ENCODE data around the gene SFRP2.

The SFRP2 gene

DNA sequence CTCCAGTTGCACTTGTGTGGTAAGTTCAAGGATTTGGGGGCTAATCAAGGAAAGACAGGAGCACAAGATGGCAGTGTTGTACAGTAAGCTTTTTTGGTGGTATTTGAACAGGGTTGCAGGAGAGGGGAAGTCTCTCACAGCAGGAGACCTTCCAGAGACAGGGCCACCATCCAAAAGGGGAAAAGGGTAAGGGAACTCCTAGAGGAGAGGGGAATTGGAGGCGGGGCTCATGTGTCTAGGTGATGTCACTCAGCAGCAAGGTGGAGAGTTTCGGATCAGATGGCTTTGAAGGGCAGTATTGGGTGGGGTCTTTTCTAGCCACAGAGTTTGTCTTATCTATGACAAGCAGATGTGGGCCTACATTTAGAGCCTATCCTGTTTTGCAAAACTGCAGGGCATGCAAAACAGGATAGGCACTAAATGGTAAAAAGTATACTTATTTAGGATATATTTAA is 15.6 kb downstream of the SFRP2 start (continued):
- TF ChIP-seq, protein P1, sequence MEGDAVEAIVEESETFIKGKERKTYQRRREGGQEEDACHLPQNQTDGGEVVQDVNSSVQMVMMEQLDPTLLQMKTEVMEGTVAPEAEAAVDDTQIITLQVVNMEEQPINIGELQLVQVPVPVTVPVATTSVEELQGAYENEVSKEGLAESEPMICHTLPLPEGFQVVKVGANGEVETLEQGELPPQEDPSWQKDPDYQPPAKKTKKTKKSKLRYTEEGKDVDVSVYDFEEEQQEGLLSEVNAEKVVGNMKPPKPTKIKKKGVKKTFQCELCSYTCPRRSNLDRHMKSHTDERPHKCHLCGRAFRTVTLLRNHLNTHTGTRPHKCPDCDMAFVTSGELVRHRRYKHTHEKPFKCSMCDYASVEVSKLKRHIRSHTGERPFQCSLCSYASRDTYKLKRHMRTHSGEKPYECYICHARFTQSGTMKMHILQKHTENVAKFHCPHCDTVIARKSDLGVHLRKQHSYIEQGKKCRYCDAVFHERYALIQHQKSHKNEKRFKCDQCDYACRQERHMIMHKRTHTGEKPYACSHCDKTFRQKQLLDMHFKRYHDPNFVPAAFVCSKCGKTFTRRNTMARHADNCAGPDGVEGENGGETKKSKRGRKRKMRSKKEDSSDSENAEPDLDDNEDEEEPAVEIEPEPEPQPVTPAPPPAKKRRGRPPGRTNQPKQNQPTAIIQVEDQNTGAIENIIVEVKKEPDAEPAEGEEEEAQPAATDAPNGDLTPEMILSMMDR (tag by site-specific recombination; IDR thresholded peaks at IDR 0.05) = peak; percentile 52; the same call in 1 of the 2 replicates
- TF ChIP-seq ZNF394 (tag by site-specific recombination; IDR thresholded peaks at IDR 0.05; ENCODE audit: borderline replicate concordance) = no peak

DNA sequence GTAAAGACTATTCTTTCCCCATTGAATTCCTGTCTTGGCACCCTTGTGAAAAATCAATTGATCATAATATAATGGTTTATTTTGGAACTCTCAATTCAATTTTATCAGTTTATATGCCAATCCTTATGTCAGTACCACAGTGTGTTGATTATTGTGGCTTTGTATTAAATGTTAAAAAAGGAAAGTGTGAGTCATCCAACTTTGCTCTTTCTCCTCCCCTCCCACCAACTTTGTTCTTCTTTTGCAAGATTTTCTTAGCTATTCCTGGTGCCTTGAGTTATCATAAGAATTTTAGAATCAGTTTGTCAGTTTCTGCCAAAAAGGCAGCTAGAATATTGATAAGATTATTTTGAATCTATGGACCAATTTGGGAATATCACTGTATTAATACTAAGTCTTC is 17.8 kb downstream of the SFRP2 start:
- ChIA-PET POLR2A (no interaction called here), CTCF (no interaction called here)

DNA sequence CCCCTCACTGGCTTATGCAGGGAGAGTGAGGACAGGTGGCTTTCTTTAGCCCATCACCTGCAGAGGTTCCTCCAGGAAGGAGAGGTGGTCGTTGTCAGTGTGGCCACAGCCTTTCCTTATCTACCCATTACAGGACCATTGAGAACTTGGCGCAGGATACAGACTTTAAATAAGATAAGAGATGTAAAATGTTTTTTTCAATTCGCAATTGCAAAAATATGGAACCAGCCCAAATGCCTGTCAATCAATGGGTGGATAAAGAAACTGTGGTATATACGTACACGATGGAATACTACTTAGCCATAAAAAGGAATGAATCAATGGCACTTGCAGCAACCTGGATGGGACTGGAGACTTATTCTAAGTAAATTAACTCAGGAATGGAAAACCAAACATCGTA is 22.1 kb downstream of the SFRP2 start:
- Histone ChIP-seq H3K4me1 (ENCODE audit: control insufficient read depth, insufficient read depth, low read length) (no peaks in the 10 kb centered on the region), H3K9me3 (ENCODE audit: control insufficient read depth, insufficient read depth, low read depth, low read length) (no peaks in the 10 kb centered on the region), H3K36me3 (ENCODE audit: control insufficient read depth in 2 of 2, insufficient read depth in 1 of 2, low read length in 2 of 2) (no peaks in the 10 kb centered on the region), H3K4me3 (ENCODE audit: low read depth, low read length) (no peak overlapping the region), H3K27ac (ENCODE audit: extremely low read depth, low read depth, low read length) (no peak overlapping the region)
- ChIA-PET POLR2A (no interaction called here), CTCF (no interaction called here)
- no peak for TF ChIP-seq ZNF211 (tag by site-specific recombination; IDR thresholded peaks at IDR 0.05; ENCODE audit: low read depth)
- no peak for TF ChIP-seq ZNF274 (IDR thresholded peaks at IDR 0.05; ENCODE audit: low read length)
- no peak for TF ChIP-seq ZNF274 (tag by site-specific recombination; IDR thresholded peaks at IDR 0.05; ENCODE audit: borderline replicate concordance)
- TF ChIP-seq ZNF37A (tag by site-specific recombination; IDR thresholded peaks at IDR 0.05) = no peak
- TF ChIP-seq ZNF354C (tag by site-specific recombination; IDR thresholded peaks at IDR 0.05; ENCODE audit: borderline replicate concordance, low read depth) = no peak
- no peak for TF ChIP-seq ZNF768 (tag by site-specific recombination; IDR thresholded peaks at IDR 0.05)
- no peak for TF ChIP-seq ZBTB21 (tag by site-specific recombination; IDR thresholded peaks at IDR 0.05)
- TF ChIP-seq, protein P2, sequence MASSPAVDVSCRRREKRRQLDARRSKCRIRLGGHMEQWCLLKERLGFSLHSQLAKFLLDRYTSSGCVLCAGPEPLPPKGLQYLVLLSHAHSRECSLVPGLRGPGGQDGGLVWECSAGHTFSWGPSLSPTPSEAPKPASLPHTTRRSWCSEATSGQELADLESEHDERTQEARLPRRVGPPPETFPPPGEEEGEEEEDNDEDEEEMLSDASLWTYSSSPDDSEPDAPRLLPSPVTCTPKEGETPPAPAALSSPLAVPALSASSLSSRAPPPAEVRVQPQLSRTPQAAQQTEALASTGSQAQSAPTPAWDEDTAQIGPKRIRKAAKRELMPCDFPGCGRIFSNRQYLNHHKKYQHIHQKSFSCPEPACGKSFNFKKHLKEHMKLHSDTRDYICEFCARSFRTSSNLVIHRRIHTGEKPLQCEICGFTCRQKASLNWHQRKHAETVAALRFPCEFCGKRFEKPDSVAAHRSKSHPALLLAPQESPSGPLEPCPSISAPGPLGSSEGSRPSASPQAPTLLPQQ (tag by site-specific recombination; IDR thresholded peaks at IDR 0.05) = no peak
- TF ChIP-seq MEIS1 (CRISPR knock-in tag; IDR thresholded peaks at IDR 0.05; ENCODE audit: borderline replicate concordance) = no peak
- TF ChIP-seq GLI2 (tag by site-specific recombination; IDR thresholded peaks at IDR 0.05; ENCODE audit: borderline replicate concordance, low read depth) = no peak

More for the DNA sequence above, 17.8 kb downstream of the SFRP2 start:
- Histone ChIP-seq H3K4me3 (ENCODE audit: low read depth, low read length) (no peak overlapping the region), H3K4me1 (ENCODE audit: control insufficient read depth, insufficient read depth, low read length) (no peaks in the 10 kb centered on the region), H3K9me3 (ENCODE audit: control insufficient read depth, insufficient read depth, low read depth, low read length) (no peaks in the 10 kb centered on the region), H3K36me3 (ENCODE audit: control insufficient read depth in 2 of 2, insufficient read depth in 1 of 2, low read length in 2 of 2) (no peaks in the 10 kb centered on the region), H3K27ac (ENCODE audit: extremely low read depth, low read depth, low read length) (no peak overlapping the region)
- TF ChIP-seq OSR2 (tag by site-specific recombination; IDR thresholded peaks at IDR 0.05) (no peak), ZNF585B (tag by site-specific recombination; IDR thresholded peaks at IDR 0.05) (no peak), ZNF37A (tag by site-specific recombination; IDR thresholded peaks at IDR 0.05) (no peak), ZNF121 (tag by site-specific recombination; IDR thresholded peaks at IDR 0.05) (no peak), ZNF843 (tag by site-specific recombination; IDR thresholded peaks at IDR 0.05) (no peak), HOXA7 (CRISPR knock-in tag; IDR thresholded peaks at IDR 0.05; ENCODE audit: borderline replicate concordance) (no peak), SALL2 (tag by site-specific recombination; IDR thresholded peaks at IDR 0.05; ENCODE audit: borderline replicate concordance) (no peak), ZNF16 (tag by site-specific recombination; IDR thresholded peaks at IDR 0.05; ENCODE audit: low read depth) (no peak), KLF1 (tag by site-specific recombination; IDR thresholded peaks at IDR 0.05) (no peak)
- TF ChIP-seq, protein P1 (tag by site-specific recombination; IDR thresholded peaks at IDR 0.05) = no peak
- TF ChIP-seq, protein P3, sequence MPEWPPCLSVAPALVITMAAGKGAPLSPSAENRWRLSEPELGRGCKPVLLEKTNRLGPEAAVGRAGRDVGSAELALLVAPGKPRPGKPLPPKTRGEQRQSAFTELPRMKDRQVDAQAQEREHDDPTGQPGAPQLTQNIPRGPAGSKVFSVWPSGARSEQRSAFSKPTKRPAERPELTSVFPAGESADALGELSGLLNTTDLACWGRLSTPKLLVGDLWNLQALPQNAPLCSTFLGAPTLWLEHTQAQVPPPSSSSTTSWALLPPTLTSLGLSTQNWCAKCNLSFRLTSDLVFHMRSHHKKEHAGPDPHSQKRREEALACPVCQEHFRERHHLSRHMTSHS (tag by site-specific recombination; IDR thresholded peaks at IDR 0.05) = no peak
- TF ChIP-seq, protein P4, sequence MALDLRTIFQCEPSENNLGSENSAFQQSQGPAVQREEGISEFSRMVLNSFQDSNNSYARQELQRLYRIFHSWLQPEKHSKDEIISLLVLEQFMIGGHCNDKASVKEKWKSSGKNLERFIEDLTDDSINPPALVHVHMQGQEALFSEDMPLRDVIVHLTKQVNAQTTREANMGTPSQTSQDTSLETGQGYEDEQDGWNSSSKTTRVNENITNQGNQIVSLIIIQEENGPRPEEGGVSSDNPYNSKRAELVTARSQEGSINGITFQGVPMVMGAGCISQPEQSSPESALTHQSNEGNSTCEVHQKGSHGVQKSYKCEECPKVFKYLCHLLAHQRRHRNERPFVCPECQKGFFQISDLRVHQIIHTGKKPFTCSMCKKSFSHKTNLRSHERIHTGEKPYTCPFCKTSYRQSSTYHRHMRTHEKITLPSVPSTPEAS (tag by site-specific recombination; IDR thresholded peaks at IDR 0.05) = no peak
- TF ChIP-seq, protein P5, sequence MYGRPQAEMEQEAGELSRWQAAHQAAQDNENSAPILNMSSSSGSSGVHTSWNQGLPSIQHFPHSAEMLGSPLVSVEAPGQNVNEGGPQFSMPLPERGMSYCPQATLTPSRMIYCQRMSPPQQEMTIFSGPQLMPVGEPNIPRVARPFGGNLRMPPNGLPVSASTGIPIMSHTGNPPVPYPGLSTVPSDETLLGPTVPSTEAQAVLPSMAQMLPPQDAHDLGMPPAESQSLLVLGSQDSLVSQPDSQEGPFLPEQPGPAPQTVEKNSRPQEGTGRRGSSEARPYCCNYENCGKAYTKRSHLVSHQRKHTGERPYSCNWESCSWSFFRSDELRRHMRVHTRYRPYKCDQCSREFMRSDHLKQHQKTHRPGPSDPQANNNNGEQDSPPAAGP (tag by site-specific recombination; IDR thresholded peaks at IDR 0.05) = no peak
- TF ChIP-seq, protein P6, sequence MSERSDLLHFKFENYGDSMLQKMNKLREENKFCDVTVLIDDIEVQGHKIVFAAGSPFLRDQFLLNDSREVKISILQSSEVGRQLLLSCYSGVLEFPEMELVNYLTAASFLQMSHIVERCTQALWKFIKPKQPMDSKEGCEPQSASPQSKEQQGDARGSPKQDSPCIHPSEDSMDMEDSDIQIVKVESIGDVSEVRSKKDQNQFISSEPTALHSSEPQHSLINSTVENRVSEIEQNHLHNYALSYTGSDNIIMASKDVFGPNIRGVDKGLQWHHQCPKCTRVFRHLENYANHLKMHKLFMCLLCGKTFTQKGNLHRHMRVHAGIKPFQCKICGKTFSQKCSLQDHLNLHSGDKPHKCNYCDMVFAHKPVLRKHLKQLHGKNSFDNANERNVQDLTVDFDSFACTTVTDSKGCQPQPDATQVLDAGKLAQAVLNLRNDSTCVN (tag by site-specific recombination; optimal IDR thresholded peaks at IDR 0.05) = no peak
